IPS-18c (cell line): ENCODE data around the gene PCP2.
A peak's percentile ranks its signal among the peaks of the same experiment; 100 is the strongest.

Source experiments
- H3K4me3 ChIP-seq: 2 replicates; pipeline ENCODE4 v1.7.0; 2013; ENCODE audit warnings: low read depth, mild to moderate bottlenecking, low read length, moderate library complexity; ENCODE audit not compliant: insufficient read depth
- H3K9me3 ChIP-seq: one replicate; pipeline ENCODE4 v1.6.1; 2013; ENCODE audit warnings: mild to moderate bottlenecking, low read length, moderate library complexity; ENCODE audit not compliant: control insufficient read depth, insufficient read depth

The PCP2 gene

GRCh38 chr19:7633698-7634097 lies at the start of gene PCP2:
Gene PCP2 (minus strand): TSS chr19:7633719. CDS start chr19:7633457, 262 bp downstream.
- H3K9me3 ChIP-seq, result no peaks in the 10 kb centered on the region
- H3K4me3 ChIP-seq, result no peak within 1 kb of the TSS

GRCh38 chr19:7682175-7682855 lies 48.8 kb upstream of the PCP2 start:
- Histone ChIP-seq H3K4me3 (peak overlapping the region; percentile 34; the same call in 1 of the 2 replicates), H3K9me3 (no peaks in the 10 kb centered on the region)

- peak overlapping the region; percentile 91 for H3K4me3 ChIP-seq
- no peaks in the 10 kb centered on the region for H3K9me3 ChIP-seq
Measured at GRCh38 chr19:7681340-7682174, 48.0 kb upstream of the PCP2 start.

- Histone ChIP-seq H3K9me3 (no peaks in the 10 kb centered on the region), H3K4me3 (peak within 1 kb of the TSS; percentile 91)
Measured at GRCh38 chr19:7680606-7681339, 47.3 kb upstream of the PCP2 start, which contains the start of gene TRAPPC5. Gene TRAPPC5 (plus strand): TSS chr19:7680833. CDS start chr19:7682254, 1,421 bp downstream.

- H3K4me3 ChIP-seq, result no peak overlapping the region; the same call in 1 of the 2 replicates
- no peaks in the 10 kb centered on the region for H3K9me3 ChIP-seq
Measured at GRCh38 chr19:7679771-7680605, 46.5 kb upstream of the PCP2 start.

GRCh38 chr19:7678971-7679751 lies 45.6 kb upstream of the PCP2 start:
- Histone ChIP-seq H3K9me3 (no peaks in the 10 kb centered on the region), H3K4me3 (no peak overlapping the region)

- no peaks in the 10 kb centered on the region for H3K9me3 ChIP-seq
- no peak overlapping the region for H3K4me3 ChIP-seq
Measured at GRCh38 chr19:7677669-7678311, 44.3 kb upstream of the PCP2 start.

GRCh38 chr19:7676854-7677253 lies 43.3 kb upstream of the PCP2 start, which contains the start of gene MCEMP1:
Gene MCEMP1 (plus strand): TSS chr19:7677090. CDS start chr19:7677121, 31 bp downstream.
- Histone ChIP-seq H3K4me3 (no peak within 1 kb of the TSS), H3K9me3 (no peaks in the 10 kb centered on the region)

GRCh38 chr19:7676376-7676775 lies 42.9 kb upstream of the PCP2 start:
- no peaks in the 10 kb centered on the region for H3K9me3 ChIP-seq

GRCh38 chr19:7674010-7675005 lies 40.8 kb upstream of the PCP2 start:
- peak overlapping the region; percentile 17; the same call in 1 of the 2 replicates for H3K4me3 ChIP-seq
- no peaks in the 10 kb centered on the region for H3K9me3 ChIP-seq

More at GRCh38 chr19:7676376-7676775, 42.9 kb upstream of the PCP2 start:
- H3K4me3 ChIP-seq, result no peak overlapping the region

GRCh38 chr19:7672522-7672921 lies 39.0 kb upstream of the PCP2 start:
- Histone ChIP-seq H3K9me3 (no peaks in the 10 kb centered on the region), H3K4me3 (no peak overlapping the region)

- Histone ChIP-seq H3K4me3 (peak overlapping the region; percentile 71), H3K9me3 (no peaks in the 10 kb centered on the region)
Measured at GRCh38 chr19:7670790-7671189, 37.3 kb upstream of the PCP2 start.

GRCh38 chr19:7670150-7670783 lies 36.7 kb upstream of the PCP2 start:
- H3K9me3 ChIP-seq, result no peaks in the 10 kb centered on the region
- peak overlapping the region; percentile 71 for H3K4me3 ChIP-seq

- no peaks in the 10 kb centered on the region for H3K9me3 ChIP-seq
- peak overlapping the region; percentile 71 for H3K4me3 ChIP-seq
Measured at GRCh38 chr19:7669641-7670040, 36.1 kb upstream of the PCP2 start.
